ENCODE results near the gene COL13A1.

Gene COL13A1

GRCh38 chr10:69953851-69954250 is 152.1 kb downstream of the COL13A1 start:
- no peaks in the 10 kb centered on the region for H3K9me3 ChIP-seq (ENCODE audit: severe bottlenecking)
- no peak overlapping the region for H3K4me3 ChIP-seq (ENCODE audit: severe bottlenecking)
- ATAC-seq (ENCODE audit: low read depth) (no peak), DNase-seq (ENCODE audit: low spot score) (no peak)
- H3K4me1 ChIP-seq (ENCODE audit: insufficient read depth, poor library complexity, severe bottlenecking), result no peaks in the 10 kb centered on the region
- H3K36me3 ChIP-seq (ENCODE audit: low read depth), result no peaks in the 10 kb centered on the region
- TF ChIP-seq, protein P1, sequence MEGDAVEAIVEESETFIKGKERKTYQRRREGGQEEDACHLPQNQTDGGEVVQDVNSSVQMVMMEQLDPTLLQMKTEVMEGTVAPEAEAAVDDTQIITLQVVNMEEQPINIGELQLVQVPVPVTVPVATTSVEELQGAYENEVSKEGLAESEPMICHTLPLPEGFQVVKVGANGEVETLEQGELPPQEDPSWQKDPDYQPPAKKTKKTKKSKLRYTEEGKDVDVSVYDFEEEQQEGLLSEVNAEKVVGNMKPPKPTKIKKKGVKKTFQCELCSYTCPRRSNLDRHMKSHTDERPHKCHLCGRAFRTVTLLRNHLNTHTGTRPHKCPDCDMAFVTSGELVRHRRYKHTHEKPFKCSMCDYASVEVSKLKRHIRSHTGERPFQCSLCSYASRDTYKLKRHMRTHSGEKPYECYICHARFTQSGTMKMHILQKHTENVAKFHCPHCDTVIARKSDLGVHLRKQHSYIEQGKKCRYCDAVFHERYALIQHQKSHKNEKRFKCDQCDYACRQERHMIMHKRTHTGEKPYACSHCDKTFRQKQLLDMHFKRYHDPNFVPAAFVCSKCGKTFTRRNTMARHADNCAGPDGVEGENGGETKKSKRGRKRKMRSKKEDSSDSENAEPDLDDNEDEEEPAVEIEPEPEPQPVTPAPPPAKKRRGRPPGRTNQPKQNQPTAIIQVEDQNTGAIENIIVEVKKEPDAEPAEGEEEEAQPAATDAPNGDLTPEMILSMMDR (IDR thresholded peaks at IDR 0.05; ENCODE audit: poor library complexity, severe bottlenecking), result no peak
- no peak overlapping the region for H3K27ac ChIP-seq (ENCODE audit: poor library complexity, severe bottlenecking)
- H3K27me3 ChIP-seq (ENCODE audit: insufficient read depth, poor library complexity, severe bottlenecking), result no peaks in the 10 kb centered on the region

- no peak for DNase-seq (ENCODE audit: low spot score)
- TF ChIP-seq, protein P1 (IDR thresholded peaks at IDR 0.05; ENCODE audit: poor library complexity, severe bottlenecking), result no peak
- H3K27me3 ChIP-seq (ENCODE audit: insufficient read depth, poor library complexity, severe bottlenecking), result no peaks in the 10 kb centered on the region
- ATAC-seq (ENCODE audit: low read depth), result no peak
- H3K4me1 ChIP-seq (ENCODE audit: insufficient read depth, poor library complexity, severe bottlenecking), result no peaks in the 10 kb centered on the region
- H3K4me3 ChIP-seq (ENCODE audit: severe bottlenecking), result no peak overlapping the region
- H3K9me3 ChIP-seq (ENCODE audit: severe bottlenecking), result no peaks in the 10 kb centered on the region
- no peaks in the 10 kb centered on the region for H3K36me3 ChIP-seq (ENCODE audit: low read depth)
- H3K27ac ChIP-seq (ENCODE audit: poor library complexity, severe bottlenecking), result no peak overlapping the region
Observed at GRCh38 chr10:69955211-69955805, 153.6 kb downstream of the COL13A1 start.

GRCh38 chr10:69955897-69956740 is 154.4 kb downstream of the COL13A1 start:
- H3K36me3 ChIP-seq (ENCODE audit: low read depth), result no peaks in the 10 kb centered on the region
- no peak overlapping the region for H3K4me3 ChIP-seq (ENCODE audit: severe bottlenecking)
- ATAC-seq (ENCODE audit: low read depth) (peak; percentile 36; the same call in 1 of the 3 replicates), DNase-seq (ENCODE audit: low spot score) (no peak)
- no peaks in the 10 kb centered on the region for H3K4me1 ChIP-seq (ENCODE audit: insufficient read depth, poor library complexity, severe bottlenecking)
- TF ChIP-seq, protein P1 (IDR thresholded peaks at IDR 0.05; ENCODE audit: poor library complexity, severe bottlenecking), result no peak
- H3K27ac ChIP-seq (ENCODE audit: poor library complexity, severe bottlenecking), result no peak overlapping the region
- no peaks in the 10 kb centered on the region for H3K9me3 ChIP-seq (ENCODE audit: severe bottlenecking)
- no peaks in the 10 kb centered on the region for H3K27me3 ChIP-seq (ENCODE audit: insufficient read depth, poor library complexity, severe bottlenecking)

GRCh38 chr10:69956741-69957230 is 155.1 kb downstream of the COL13A1 start:
- Histone ChIP-seq H3K4me3 (ENCODE audit: severe bottlenecking) (no peak overlapping the region), H3K36me3 (ENCODE audit: low read depth) (no peaks in the 10 kb centered on the region), H3K27ac (ENCODE audit: poor library complexity, severe bottlenecking) (no peak overlapping the region), H3K4me1 (ENCODE audit: insufficient read depth, poor library complexity, severe bottlenecking) (no peaks in the 10 kb centered on the region), H3K27me3 (ENCODE audit: insufficient read depth, poor library complexity, severe bottlenecking) (no peaks in the 10 kb centered on the region), H3K9me3 (ENCODE audit: severe bottlenecking) (no peaks in the 10 kb centered on the region)
- DNase-seq (ENCODE audit: low spot score), result no peak
- TF ChIP-seq, protein P1 (IDR thresholded peaks at IDR 0.05; ENCODE audit: poor library complexity, severe bottlenecking), result no peak
- ATAC-seq (ENCODE audit: low read depth), result no peak
